Spinal cord (tissue), 10 donors: Measurements from ENCODE around the gene MED15. TPM values are rescaled to one million over a fixed set of nuclear protein-coding genes. Genes with fewer than 3 reads are reported as not detected.
"Not testable (repeated sequence)": the region's sequence is repeated elsewhere in the genome, so short reads cannot be mapped to it uniquely, and the experiment has no call there.

Experiments used
- DNase-seq, 6 donors: peaks; one replicate each; pipeline versions ENCODE4 v3.0.0 to v3.0.0-alpha.2; 2013 to 2015; ENCODE audit warnings: low spot score in 6 of 6, low read depth in 4 of 6
- H3K27ac ChIP-seq: one replicate; pipeline ENCODE4 v1.5.1; 2013; ENCODE audit warnings: low read depth, low read length, control low read depth
- H3K27me3 ChIP-seq: one replicate; pipeline ENCODE4 v1.6.1; 2013; ENCODE audit warnings: low read length; ENCODE audit not compliant: control insufficient read depth, insufficient read depth
- H3K36me3 ChIP-seq: one replicate; pipeline ENCODE4 v1.6.1; 2013; ENCODE audit warnings: low read length; ENCODE audit not compliant: control insufficient read depth, insufficient read depth
- H3K4me1 ChIP-seq: one replicate; pipeline ENCODE4 v1.6.1; 2013; ENCODE audit warnings: low read length; ENCODE audit not compliant: control insufficient read depth, insufficient read depth
- H3K4me3 ChIP-seq: one replicate; pipeline ENCODE4 v1.5.1; 2013; ENCODE audit warnings: low read depth, low read length, control low read depth
- H3K9me3 ChIP-seq: one replicate; pipeline ENCODE4 v1.6.1; 2013; ENCODE audit warnings: low read length; ENCODE audit not compliant: control insufficient read depth, insufficient read depth
- WGBS: methylation state at CpG from one replicate; pipeline ENCODE4 v1.1.5; 2013; ENCODE audit warnings: missing lambda C conversion rate; ENCODE audit not compliant: insufficient coverage; 5-methylcytosine and 5-hydroxymethylcytosine counted together
- polyA plus RNA-seq, 2 donors: library from polyadenylated mRNA; unstranded; fragments of 120-200 nt; gene quantifications; one replicate each; pipeline ENCODE4 v1.2.1, GENCODE V29; 2013; ENCODE audit not compliant: insufficient read length in 2 of 2
- total RNA-seq, 2 donors: library from RNA; depleted of rRNA in 1 of 2; stranded (reverse); fragments of 120-200 nt in 1 of 2; fragments of >200 nt in 1 of 2; gene quantifications; one replicate each; pipeline versions ENCODE4 v1.2.3 to v1.2.4, GENCODE V29; 2013 to 2014
- donor health status: healthy.

MED15 gene
- total and polyA plus RNA-seq, 4 donors = 16.1 to 67.8 (median 36.4) TPM

DNA sequence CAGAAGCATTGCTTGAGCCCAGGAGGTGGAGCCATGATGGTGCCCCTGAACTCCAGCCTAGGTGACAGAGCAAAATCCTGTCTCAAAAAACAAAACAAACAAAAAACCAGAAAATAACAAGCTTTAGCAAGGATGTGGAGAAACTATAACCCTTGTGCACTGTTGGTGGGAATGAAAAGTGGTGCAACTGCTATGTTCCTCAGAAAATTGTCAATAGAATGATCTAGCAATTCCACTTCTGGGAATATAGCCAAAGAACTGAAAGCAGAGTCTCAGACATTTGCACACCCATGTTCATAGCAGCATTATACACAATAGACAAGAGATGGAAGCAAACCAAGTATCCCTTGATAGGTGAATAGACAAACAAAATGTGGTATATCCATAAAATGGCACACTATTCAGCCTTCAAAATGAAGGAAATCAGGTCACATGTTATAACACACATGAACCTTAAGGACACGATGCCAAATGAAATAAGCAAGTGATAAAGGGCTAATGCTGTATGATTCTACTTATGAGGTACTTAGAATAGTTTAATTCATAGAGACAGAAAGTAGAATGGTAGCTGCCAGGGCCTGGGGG lies 27.7 kb upstream of the MED15 start:
- 100% methylated on average over 1 of the region's 1 CpG for WGBS
- DNase-seq = no peak
- no peak overlapping the region for H3K4me3 ChIP-seq
- no peaks in the 10 kb centered on the region for H3K27me3 ChIP-seq
- peaks cover 3% of the 10 kb centered on the region for H3K9me3 ChIP-seq
- no peak overlapping the region for H3K27ac ChIP-seq
- peaks cover 14% of the 10 kb centered on the region for H3K36me3 ChIP-seq
- H3K4me1 ChIP-seq = no peaks in the 10 kb centered on the region

DNA sequence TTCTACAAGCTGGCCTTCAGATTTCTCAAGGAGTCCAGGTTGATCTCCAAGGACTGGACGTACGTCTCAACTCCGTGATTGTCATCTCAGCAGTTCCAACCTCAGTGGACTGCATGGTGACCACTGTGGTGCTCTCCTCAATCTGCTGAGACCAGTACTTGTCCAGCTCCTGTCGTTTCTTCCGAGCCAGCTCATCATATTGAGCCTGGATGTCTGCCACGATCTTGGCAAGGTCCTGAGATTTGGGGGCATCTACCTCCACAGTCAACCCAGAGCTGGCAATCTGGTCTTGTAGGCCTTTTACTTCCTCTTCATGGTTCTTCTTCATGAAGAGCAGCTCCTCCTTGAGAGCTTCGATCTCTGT lies 24.3 kb upstream of the MED15 start:
- not testable (repeated sequence) for H3K27me3 ChIP-seq, DNase-seq, H3K4me1 ChIP-seq, H3K9me3 ChIP-seq, H3K27ac ChIP-seq, H3K4me3 ChIP-seq
- 96% methylated on average over 7 of the region's 7 CpGs for WGBS
- peaks cover 22% of the 10 kb centered on the region for H3K36me3 ChIP-seq

DNA sequence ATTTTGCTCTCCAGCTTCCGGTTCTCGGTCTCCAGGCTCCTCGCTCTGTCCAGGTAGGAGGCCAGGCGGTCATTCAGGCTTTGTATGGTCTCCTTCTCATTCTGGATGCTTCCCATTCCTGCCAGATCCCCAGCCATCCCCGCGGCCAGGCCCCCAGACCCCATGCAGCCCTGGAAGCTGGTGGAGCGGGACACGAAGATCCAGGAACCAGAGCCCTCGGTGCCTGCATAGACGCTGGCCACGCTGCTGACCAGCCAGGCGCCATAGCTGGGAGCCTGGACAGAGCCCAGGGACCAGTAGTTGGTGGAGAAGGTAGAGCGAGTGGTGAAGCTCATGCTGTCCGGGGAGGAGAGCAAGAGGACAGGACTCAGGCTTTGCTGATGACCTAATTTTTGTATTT lies 23.6 kb upstream of the MED15 start:
- Histone ChIP-seq H3K4me1 (no peaks in the 10 kb centered on the region), H3K27me3 (no peaks in the 10 kb centered on the region), H3K36me3 (peaks cover 28% of the 10 kb centered on the region), H3K9me3 (peaks cover 3% of the 10 kb centered on the region), H3K27ac (no peak overlapping the region), H3K4me3 (no peak overlapping the region)
- no peak for DNase-seq
- WGBS = 92% methylated on average over 14 of the region's 14 CpGs

DNA sequence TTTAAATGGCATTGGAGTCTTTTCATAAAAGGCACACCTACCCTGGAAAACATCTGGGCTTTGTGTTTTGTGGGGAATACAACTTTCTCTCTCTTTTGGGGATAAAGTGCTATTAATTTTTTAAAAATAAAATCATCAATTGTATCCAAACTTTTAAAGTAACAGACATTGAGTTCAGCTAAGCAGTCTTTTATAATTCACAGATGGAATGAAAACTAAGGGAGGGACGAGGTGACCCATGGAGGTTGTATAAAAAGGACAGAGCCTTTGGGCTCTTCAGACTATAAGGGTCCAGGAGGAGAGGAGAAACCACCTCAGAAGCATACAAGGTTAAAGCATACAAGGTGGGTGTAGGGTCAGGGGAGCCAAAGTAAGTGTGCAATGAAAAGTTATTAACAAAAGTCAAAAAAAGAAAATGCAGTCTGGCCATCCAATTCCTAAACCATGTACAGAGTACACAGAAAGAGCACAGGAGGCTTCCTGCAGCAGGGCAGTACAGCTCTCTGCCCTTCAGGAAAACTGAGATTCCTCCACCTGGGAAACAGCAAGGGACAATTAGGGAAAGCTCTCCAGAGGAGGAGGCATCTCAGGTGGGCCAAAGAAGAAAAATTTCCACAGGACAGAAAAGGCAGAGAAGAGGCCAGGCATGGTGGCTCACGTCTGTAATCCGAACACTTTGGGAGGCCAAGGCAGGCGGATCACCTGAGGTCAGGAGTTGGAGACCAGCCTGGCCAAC lies 22.3 kb upstream of the MED15 start:
- no peak for DNase-seq
- WGBS = 88% methylated on average over 1 of the region's 4 CpGs
- no peak overlapping the region for H3K27ac ChIP-seq

DNA sequence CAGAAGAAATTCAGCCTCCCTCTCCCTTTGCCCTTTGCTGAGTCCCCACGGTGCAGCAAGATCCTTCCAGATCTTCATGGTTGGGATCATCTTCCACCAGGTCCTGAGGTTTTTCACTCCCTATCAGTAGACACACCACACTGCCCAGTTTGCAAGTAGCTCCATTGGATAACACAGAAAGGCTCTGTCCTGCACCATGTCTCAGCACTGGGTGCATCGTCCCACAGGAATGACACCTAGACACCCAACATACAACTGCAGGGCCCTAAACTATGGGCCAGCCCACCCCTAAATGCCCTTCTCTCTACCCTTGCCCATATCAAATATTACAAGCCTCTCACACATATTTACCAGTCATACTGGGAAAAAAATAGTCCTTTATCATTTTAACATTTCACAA lies 21.2 kb upstream of the MED15 start:
- WGBS = 96% methylated on average over 2 of the region's 2 CpGs
- Histone ChIP-seq H3K9me3 (no peaks in the 10 kb centered on the region), H3K27ac (no peak overlapping the region), H3K4me3 (no peak overlapping the region), H3K4me1 (no peaks in the 10 kb centered on the region), H3K36me3 (peaks cover 33% of the 10 kb centered on the region), H3K27me3 (no peaks in the 10 kb centered on the region)
- DNase-seq = no peak

More for the DNA sequence above, 22.3 kb upstream of the MED15 start:
- no peaks in the 10 kb centered on the region for H3K27me3 ChIP-seq
- H3K36me3 ChIP-seq = peaks cover 33% of the 10 kb centered on the region
- H3K9me3 ChIP-seq = no peaks in the 10 kb centered on the region
- H3K4me3 ChIP-seq = no peak overlapping the region
- no peaks in the 10 kb centered on the region for H3K4me1 ChIP-seq

DNA sequence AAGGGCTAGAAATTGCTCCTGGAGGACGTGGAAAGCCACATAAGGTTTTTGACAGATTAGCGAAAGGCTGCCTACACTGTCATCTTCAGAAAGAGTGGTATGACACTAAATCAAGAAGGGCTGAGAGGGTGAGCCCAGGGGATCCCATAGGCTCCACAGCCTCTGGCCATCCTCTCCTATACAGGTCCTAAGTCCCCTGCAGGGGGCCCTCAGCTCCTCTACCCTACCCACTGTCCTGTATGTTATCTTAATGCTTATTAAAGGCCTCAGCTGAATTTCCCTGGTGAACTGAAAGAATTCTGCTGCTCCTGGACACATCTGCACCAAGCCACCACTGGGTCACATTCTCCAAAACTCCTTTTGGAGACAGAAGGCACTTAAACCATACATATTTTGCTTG lies 19.7 kb upstream of the MED15 start:
- H3K4me3 ChIP-seq = no peak overlapping the region
- H3K9me3 ChIP-seq = no peaks in the 10 kb centered on the region
- H3K36me3 ChIP-seq = peaks cover 26% of the 10 kb centered on the region
- H3K27me3 ChIP-seq = no peaks in the 10 kb centered on the region
- peaks cover 3% of the 10 kb centered on the region for H3K4me1 ChIP-seq
- WGBS = no CpG with 5 or more reads among the region's 2 CpGs
- no peak overlapping the region for H3K27ac ChIP-seq
- no peak for DNase-seq

DNA sequence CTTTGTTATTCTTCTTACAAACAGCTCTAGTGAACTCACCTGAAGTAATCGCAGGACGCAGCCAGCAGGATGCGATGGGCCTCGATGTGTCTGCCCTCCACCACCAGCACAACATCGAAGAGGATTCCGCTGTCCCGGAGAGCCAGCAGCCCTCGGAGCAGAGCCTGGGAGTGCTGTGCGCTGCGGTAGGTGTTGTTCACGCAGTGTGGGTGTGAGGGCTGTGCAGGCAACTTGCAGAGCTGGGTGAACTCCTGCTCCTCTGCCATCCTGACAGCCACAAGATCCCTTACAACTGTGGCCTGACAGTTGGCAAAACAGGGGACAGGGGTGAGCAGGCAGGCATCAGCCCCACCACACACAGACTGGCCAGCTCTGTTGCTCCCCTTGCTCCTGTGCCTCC lies 18.5 kb upstream of the MED15 start:
- 53% methylated on average over 6 of the region's 11 CpGs for WGBS
- Histone ChIP-seq H3K27ac (no peak overlapping the region), H3K36me3 (peaks cover 19% of the 10 kb centered on the region), H3K4me1 (peaks cover 11% of the 10 kb centered on the region), H3K27me3 (no peaks in the 10 kb centered on the region), H3K4me3 (no peak overlapping the region), H3K9me3 (no peaks in the 10 kb centered on the region)
- no peak for DNase-seq

DNA sequence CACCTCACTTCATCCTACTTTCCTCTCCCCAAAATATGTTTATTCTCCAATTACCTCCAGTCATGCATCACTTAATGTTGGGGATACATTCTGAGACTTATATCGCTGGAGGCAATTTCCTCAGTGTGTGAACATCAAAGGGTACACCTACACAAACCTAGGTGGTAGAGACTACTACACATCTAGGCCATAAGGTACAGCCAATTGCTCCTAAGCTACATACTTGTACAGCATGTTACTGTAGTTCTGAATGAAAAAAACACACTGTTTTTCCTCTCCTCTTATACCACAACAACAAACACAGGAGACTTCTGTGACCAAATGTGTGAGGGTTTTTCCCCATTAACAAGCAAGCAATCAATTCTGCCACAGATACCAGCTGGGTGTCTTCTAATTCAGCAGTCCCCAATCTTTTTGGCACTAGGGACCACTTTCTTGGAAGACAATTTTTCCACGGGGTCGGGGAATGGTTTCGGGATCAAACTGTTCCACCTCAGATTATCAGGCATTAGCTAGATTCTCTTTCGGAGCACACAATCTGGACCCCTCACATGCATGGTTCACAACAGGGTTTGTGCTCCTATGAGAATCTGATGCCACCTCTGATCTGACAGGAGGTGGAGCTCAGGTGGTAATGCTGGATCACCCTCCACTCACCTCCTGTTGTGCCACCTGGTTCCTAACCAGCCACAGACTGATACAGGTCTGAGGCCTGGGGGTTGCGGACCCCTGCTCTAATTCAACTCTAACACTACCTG lies 17.0 kb upstream of the MED15 start:
- Histone ChIP-seq H3K27me3 (no peaks in the 10 kb centered on the region), H3K36me3 (peaks cover 18% of the 10 kb centered on the region), H3K27ac (no peak overlapping the region), H3K9me3 (no peaks in the 10 kb centered on the region), H3K4me1 (peaks cover 21% of the 10 kb centered on the region), H3K4me3 (no peak overlapping the region)
- 70% methylated on average over 5 of the region's 6 CpGs for WGBS
- DNase-seq = no peak

DNA sequence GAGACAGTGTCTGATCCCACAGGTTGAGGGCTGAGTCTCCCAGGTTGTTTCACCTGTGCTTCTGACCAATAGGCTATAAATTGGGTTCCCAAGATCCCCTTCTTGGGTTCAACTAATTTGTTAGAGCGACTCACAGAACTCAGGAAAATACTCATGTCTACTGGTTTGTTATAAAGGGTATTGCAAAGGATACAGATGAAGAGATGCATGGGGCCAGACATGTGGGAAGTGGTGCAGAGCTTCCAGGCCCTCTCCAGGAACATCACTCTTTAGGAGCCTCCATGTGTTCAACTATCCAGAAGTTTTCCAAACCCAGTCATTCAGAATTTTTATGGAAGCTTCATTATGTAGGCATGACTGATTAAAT lies 16.5 kb upstream of the MED15 start:
- Histone ChIP-seq H3K4me1 (peaks cover 21% of the 10 kb centered on the region), H3K4me3 (no peak overlapping the region), H3K9me3 (no peaks in the 10 kb centered on the region), H3K36me3 (peaks cover 18% of the 10 kb centered on the region), H3K27me3 (no peaks in the 10 kb centered on the region), H3K27ac (no peak overlapping the region)
- WGBS = no CpG with 5 or more reads among the region's 1 CpG
- DNase-seq = no peak

DNA sequence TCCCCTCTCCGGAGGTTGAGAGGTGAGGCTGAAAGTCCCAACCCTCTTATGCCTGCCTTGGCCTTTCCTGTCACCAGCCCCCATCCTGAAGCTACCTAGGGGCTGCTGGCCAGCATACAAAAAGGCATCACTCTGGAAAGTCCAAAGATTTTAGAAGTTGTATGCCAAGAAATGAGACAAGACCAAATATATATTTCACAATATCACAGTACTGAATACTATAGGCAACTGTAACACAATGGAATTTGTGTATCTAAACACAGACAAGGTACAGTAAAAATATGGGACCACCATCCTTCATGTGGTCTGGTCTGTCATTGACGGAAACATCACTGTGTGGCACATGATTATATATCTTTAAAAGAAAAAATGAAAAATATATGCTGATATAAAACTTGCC lies 16.1 kb upstream of the MED15 start:
- Histone ChIP-seq H3K36me3 (peaks cover 18% of the 10 kb centered on the region), H3K9me3 (no peaks in the 10 kb centered on the region), H3K27ac (no peak overlapping the region), H3K4me1 (peaks cover 21% of the 10 kb centered on the region), H3K27me3 (no peaks in the 10 kb centered on the region), H3K4me3 (no peak overlapping the region)
- WGBS = 80% methylated on average over 1 of the region's 2 CpGs
- DNase-seq = no peak
